Adrenal gland (tissue), 12 donors: ENCODE measurements around the gene RHEB. TPM values are rescaled to one million over a fixed set of nuclear protein-coding genes. Genes with fewer than 3 reads are reported as not detected.
A peak's percentile ranks its signal among the peaks of the same experiment; 100 is the strongest.

Source experiments
- DNase-seq, 7 donors: peaks; one replicate each; pipeline ENCODE4 v3.0.0-alpha.2; 2019 to 2020
- H3K27ac ChIP-seq, 5 donors: fragments of 200-600 bp; sonication (generic) in 4 of 5; 1 replicate in 3 of 5; 2 replicates in 2 of 5; pipeline versions ENCODE4 v1.5.1 to v1.8.0; 2016 to 2020; ENCODE audit warnings: mild to moderate bottlenecking in 1 of 5
- H3K27me3 ChIP-seq: fragments of 200-600 bp; 2 replicates; pipeline ENCODE4 v1.8.0; 2021
- H3K36me3 ChIP-seq, 2 donors: fragments of 200-600 bp; replicated peaks in 1 of 2; 1 replicate in 1 of 2; 2 replicates in 1 of 2; pipeline versions ENCODE4 v1.5.1 to v1.8.0; 2018 to 2022
- H3K4me1 ChIP-seq, 2 donors: fragments of 200-600 bp; replicated peaks in 1 of 2; 1 replicate in 1 of 2; 2 replicates in 1 of 2; pipeline versions ENCODE4 v1.5.1 to v1.8.0; 2018 to 2021
- H3K4me3 ChIP-seq, 4 donors: fragments of 200-600 bp; sonication (generic) in 3 of 4; one replicate each; pipeline ENCODE4 v1.5.1; 2016 to 2018
- H3K9me3 ChIP-seq, 3 donors: fragments of 200-600 bp; sonication (generic) in 1 of 3; replicated peaks in 1 of 3; 1 replicate in 2 of 3; 2 replicates in 1 of 3; pipeline versions ENCODE4 v1.5.1 to v1.8.0; 2016 to 2021
- CTCF ChIP-seq, 6 experiments: fragments of 450-650 bp in 4 of 6; fragments of 200-600 bp in 2 of 6; sonication (generic) in 1 of 6; IDR thresholded peaks; 1 replicate in 5 of 6; 2 replicates in 1 of 6; pipeline versions ENCODE4 v1.5.1 to v1.8.0; 2016 to 2021; ENCODE audit warnings: antibody characterized with exemption in 6 of 6, mild to moderate bottlenecking in 2 of 6, moderate library complexity in 1 of 6
- POLR2A ChIP-seq, 2 donors: fragments of 450-650 bp; IDR thresholded peaks; one replicate each; pipeline ENCODE4 v1.6.1; 2017; ENCODE audit warnings: antibody characterized with exemption in 2 of 2, mild to moderate bottlenecking in 2 of 2, moderate library complexity in 1 of 2
- WGBS, 4 donors: extraction: QIAGEN DNeasy Blood & Tissue Kit in 2 of 4; methylation state at CpG; one replicate each; pipeline versions ENCODE4 v1.1.5 to v1.1.7; 2013 to 2017; 5-methylcytosine and 5-hydroxymethylcytosine counted together
- intact Hi-C, 2 donors: fragments of 100-400 bp; cut with DNase I; formaldehyde crosslinking; loops; one replicate each; pipeline versions ENCODE4 v1.14.1 to v1.15.0; 2022 to 2023
- polyA plus RNA-seq, 3 donors: library from polyadenylated mRNA; stranded (reverse); fragments of 200-250 nt in 2 of 3; fragments of 350-450 nt in 1 of 3; fragmentation: Illumina TruSeq in 1 of 3; extraction: RNeasy Lipid Tissue Mini Kit (QIAGEN cat#74804) in 1 of 3; gene quantifications; one replicate each; pipeline ENCODE4 v1.2.3, GENCODE V29; 2013 to 2014
- total RNA-seq, 9 donors: library from RNA; depleted of rRNA in 4 of 9; stranded (reverse); fragments of >200 nt in 4 of 9; fragments of 120-200 nt in 1 of 9; fragmentation: NEBNext Ultra II Directional in 1 of 9; extraction: Animal tissue kit (Norgen Biotek cat#: 25700) in 1 of 9; gene quantifications; one replicate each; pipeline versions ENCODE4 v1.1.0 to v1.2.4, GENCODE V29; 2013 to 2023
- donor health status: healthy with polysubstance abuse.
- donor health status: Bipolar disorder and iron deficiency.
- donor health status: DM: yes; HTN: yes; CAD: no.
- donor health status: DM: no; HTN: no; CAD: no.
- donor health status: DM: no; HTN: no; CAD: no.
- donor health status: DM: yes; HTN: yes; CAD: no.

The RHEB gene
- total and polyA plus RNA-seq, 12 donors, result 66.3 to 309 (median 127) TPM

DNA sequence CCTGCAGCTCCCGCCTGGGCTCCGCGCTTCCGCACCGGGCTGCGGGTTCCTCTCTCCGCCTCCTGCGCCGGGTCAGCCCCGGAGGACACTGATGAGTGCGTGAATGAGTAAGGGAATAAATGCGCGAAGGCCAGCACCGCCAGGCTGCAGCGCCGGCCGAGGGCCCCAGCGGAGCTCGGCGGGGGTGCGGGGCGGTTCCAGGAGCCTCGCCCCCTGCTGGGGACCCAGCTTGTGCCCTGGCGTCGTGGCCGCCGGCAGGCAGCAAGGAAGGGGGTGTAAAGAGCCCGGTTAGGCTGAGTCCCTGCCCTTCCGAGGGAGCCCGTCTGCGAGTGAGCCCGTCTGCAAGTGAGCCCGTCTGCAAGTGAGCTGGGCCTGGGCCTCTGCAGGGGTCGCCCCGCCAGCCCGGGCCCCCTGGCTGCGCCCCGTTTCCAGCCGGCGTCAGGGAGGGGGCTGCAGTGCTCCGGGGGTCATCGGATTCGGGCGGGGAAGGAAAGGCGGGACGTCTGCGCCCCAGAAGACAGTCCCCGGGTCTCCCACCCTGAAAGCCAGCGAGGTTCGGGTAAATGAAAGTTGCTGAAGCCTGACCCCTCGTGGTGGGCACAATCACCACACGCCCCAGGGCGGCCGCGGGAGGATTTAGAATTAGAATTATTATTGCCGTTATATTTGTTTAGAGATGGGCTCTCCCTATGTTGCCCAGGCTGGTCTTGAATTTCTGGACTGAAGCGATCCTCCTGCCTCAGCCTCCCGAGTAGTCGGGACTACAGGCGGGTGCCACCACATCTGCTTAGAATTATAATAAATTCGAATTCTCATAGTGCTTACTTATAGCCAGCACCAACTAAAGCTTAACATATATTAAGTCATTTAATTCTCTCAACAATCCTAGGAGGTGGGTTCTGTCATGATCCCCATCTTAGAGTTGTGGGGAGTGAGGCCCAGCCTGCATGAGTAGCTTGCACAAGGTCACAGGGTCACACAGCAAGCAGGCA lies 71.1 kb downstream of the RHEB start:
- 4 to 11% (median 7%) methylated on average over 17 to 61 of the region's 61 CpGs for WGBS, 4 donors
- Histone ChIP-seq H3K27ac (peak overlapping the region in 4 of 5 donors; percentile 59 to 79 (median 65)), H3K36me3 (no peaks in the 10 kb centered on the region), H3K4me1 (peaks cover 0 to 4% of the 10 kb centered on the region in 2 donors), H3K4me3 (peak overlapping the region in 3 of 4 donors; percentile 44 to 62 (median 54)), H3K9me3 (no peaks in the 10 kb centered on the region), H3K27me3 (no peaks in the 10 kb centered on the region)
- DNase-seq, result peak; percentile 74 to 87 (median 78)
- TF ChIP-seq POLR2A (IDR thresholded peaks at IDR 0.05), result peak; percentile 9 to 57
- TF ChIP-seq CTCF (IDR thresholded peaks at IDR 0.05), result peak; percentile 67 to 88 (median 76)
- intact Hi-C loops, result loop anchor here in 1 of 2 donors (5.0 kb wide), 1 partner anchor 81 kb away; no protein-coding TSS in a partner anchor

DNA sequence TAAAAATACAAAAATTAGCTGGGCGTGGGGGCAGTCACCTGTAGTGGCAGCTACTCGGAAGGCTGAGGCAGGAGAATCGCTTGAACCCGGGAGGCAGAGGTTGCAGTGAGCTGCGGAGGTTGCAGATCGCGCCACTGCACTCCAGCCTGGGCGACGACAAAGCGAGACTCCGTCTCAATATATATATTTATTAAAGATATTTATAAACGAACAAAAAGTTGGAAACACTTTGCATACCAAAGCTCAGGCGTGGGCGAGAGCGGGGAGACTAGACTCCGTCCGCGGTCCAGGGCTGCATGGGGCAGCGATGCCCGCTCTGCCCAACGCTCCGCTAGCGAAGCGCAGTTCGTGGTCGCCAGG lies 71.8 kb downstream of the RHEB start:
- peak overlapping the region in 4 of 5 donors; percentile 59 to 79 (median 65) for H3K27ac ChIP-seq
- no peaks in the 10 kb centered on the region for H3K36me3 ChIP-seq
- no peak for TF ChIP-seq CTCF (IDR thresholded peaks at IDR 0.05)
- no peak for TF ChIP-seq POLR2A (IDR thresholded peaks at IDR 0.05)
- H3K4me1 ChIP-seq, result peaks cover 0 to 4% of the 10 kb centered on the region in 2 donors
- intact Hi-C loops, result loop anchor here in 1 of 2 donors (5.0 kb wide), 1 partner anchor 81 kb away; no protein-coding TSS in a partner anchor
- no peak for DNase-seq
- WGBS, 4 donors, result 66 to 76% (median 71%) methylated on average over 23 to 26 of the region's 26 CpGs
- no peaks in the 10 kb centered on the region for H3K27me3 ChIP-seq
- no peaks in the 10 kb centered on the region for H3K9me3 ChIP-seq
- H3K4me3 ChIP-seq, result peak overlapping the region in 2 of 4 donors; percentile 44 to 54

DNA sequence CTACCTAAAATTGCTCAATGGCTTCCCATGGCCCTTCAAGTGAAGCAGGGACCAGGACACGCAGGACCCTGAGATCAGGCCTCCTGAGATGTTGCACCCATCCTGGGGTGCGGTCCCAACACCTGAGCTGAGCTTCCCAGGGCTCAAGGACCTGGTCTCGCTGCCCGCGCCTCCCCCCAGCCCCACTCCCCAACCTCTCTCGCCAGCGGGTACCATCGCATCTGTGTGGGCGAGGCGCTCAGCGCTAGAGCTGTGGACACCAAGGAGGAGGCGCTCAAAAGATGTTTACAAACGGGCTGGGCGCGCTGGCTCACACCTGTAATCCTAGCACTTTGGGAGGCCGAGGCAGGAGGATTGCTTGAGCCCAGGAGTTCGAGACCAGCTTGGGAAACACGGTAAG lies 72.4 kb downstream of the RHEB start:
- Histone ChIP-seq H3K9me3 (no peaks in the 10 kb centered on the region), H3K27me3 (no peaks in the 10 kb centered on the region), H3K4me3 (no peak overlapping the region), H3K36me3 (no peaks in the 10 kb centered on the region), H3K27ac (no peak overlapping the region), H3K4me1 (peaks cover 0 to 4% of the 10 kb centered on the region in 2 donors)
- TF ChIP-seq CTCF (IDR thresholded peaks at IDR 0.05) (no peak), POLR2A (IDR thresholded peaks at IDR 0.05) (no peak)
- intact Hi-C loops, result loop anchor here in 1 of 2 donors (5.0 kb wide), 1 partner anchor 80 kb away; no protein-coding TSS in a partner anchor
- 92 to 99% (median 95%) methylated on average over 16 to 18 of the region's 18 CpGs for WGBS, 4 donors
- DNase-seq, result no peak

- H3K4me1 ChIP-seq, result peaks cover 0 to 4% of the 10 kb centered on the region in 2 donors
- DNase-seq, result no peak
- WGBS, 4 donors, result 40 to 100% (median 97%) methylated on average over 1 to 2 of the region's 2 CpGs
- H3K27me3 ChIP-seq, result no peaks in the 10 kb centered on the region
- TF ChIP-seq POLR2A (IDR thresholded peaks at IDR 0.05) (no peak), CTCF (IDR thresholded peaks at IDR 0.05) (no peak)
- no peaks in the 10 kb centered on the region for H3K9me3 ChIP-seq
- intact Hi-C loops, result loop anchor here in 1 of 2 donors (5.0 kb wide), 1 partner anchor 79 kb away; no protein-coding TSS in a partner anchor
- no peak overlapping the region for H3K27ac ChIP-seq
- no peaks in the 10 kb centered on the region for H3K36me3 ChIP-seq
- no peak overlapping the region for H3K4me3 ChIP-seq
These were observed 73.3 kb downstream of the RHEB start for GRCh38 chr7:151446412-151446811.
